ENCODE measurements around the gene MAML2. TPM values are rescaled to one million over a fixed set of nuclear protein-coding genes. Genes with fewer than 3 reads are reported as not detected.

The MAML2 gene
- total and polyA plus RNA-seq, 2 of the 8 experiments (the other 6 are each of a cell fraction or from before 2014, with no cell fraction given): 3.8 to 6.6 TPM

GRCh38 chr11:96295369-96295768 is 47.6 kb downstream of the MAML2 start:
- WGBS, 2 experiments (ENCODE audit: extremely low coverage in 1 of 2, insufficient coverage in 1 of 2, insufficient read length in 1 of 2, insufficient replicate concordance in 2 of 2, low coverage in 1 of 2, low lambda C conversion rate in 2 of 2, missing lambda C conversion rate in 1 of 2): 67% methylated on average over 4 of the region's 4 CpGs; no CpG with 5 or more reads in 1 of the 2 experiments
- H2BK120ac ChIP-seq (replicated peaks; ENCODE audit: low read depth, low read length): no peak overlapping the region
- H3K14ac ChIP-seq (ENCODE audit: insufficient read length): no peak overlapping the region
- no peak overlapping the region for H2BK20ac ChIP-seq (ENCODE audit: low read length)
- H3K23me2 ChIP-seq (ENCODE audit: low read depth, low read length): no peaks in the 10 kb centered on the region
- H3K36me3 ChIP-seq (ENCODE audit: control insufficient read depth in 2 of 4, insufficient read depth in 4 of 4, low read length in 3 of 4): no peaks in the 10 kb centered on the region
- POLR2A ChIA-PET (ENCODE audit: partially characterized antibody): no interaction called here
- CTCF ChIA-PET (ENCODE audit: partially characterized antibody): interaction anchor here (0.7 to 1.2 kb wide), 4 partner anchors 11 to 44 kb away, joined by 3 to 4 read pairs (median 3); no protein-coding TSS in a partner anchor
- no peaks in the 10 kb centered on the region for H3K79me2 ChIP-seq (ENCODE audit: control insufficient read depth in 1 of 2, insufficient read depth in 2 of 2, low read length in 2 of 2)
- H4K8ac ChIP-seq (ENCODE audit: extremely low read depth, insufficient read depth, low read length): no peak overlapping the region
- H3K56ac ChIP-seq (replicated peaks; ENCODE audit: insufficient read length, low read depth, low read length): no peak overlapping the region
- H3K4me2 ChIP-seq (ENCODE audit: insufficient read depth in 1 of 2, low read depth in 2 of 2, low read length in 2 of 2): no peak overlapping the region
- no peak overlapping the region for H3K4ac ChIP-seq (replicated peaks; ENCODE audit: insufficient read length, low read depth, low read length)
- no peak overlapping the region for H2BK5ac ChIP-seq (ENCODE audit: low read depth, low read length)
- peaks cover 0 to 1% (median 0%) of the 10 kb centered on the region in 4 experiments; a peak in 1 of 7 replicates for H3K27me3 ChIP-seq (replicated peaks in 1 of 4; ENCODE audit: control insufficient read depth in 3 of 4, extremely low read depth in 1 of 4, insufficient read depth in 3 of 4, low read length in 3 of 4)
- peaks cover 0 to 3% (median 0%) of the 10 kb centered on the region in 4 experiments; a peak in 2 of 7 replicates for H3K4me1 ChIP-seq (replicated peaks in 1 of 4; ENCODE audit: control insufficient read depth in 3 of 4, insufficient read depth in 4 of 4, low read length in 3 of 4)
- DNase-seq (ENCODE audit: low read depth in 1 of 2, low spot score in 2 of 2) (no peak), FAIRE-seq (no peak)
- no peak overlapping the region for H3K4me3 ChIP-seq (ENCODE audit: extremely low read depth in 1 of 4, insufficient read depth in 2 of 4, low read depth in 3 of 4, low read length in 4 of 4)
- H2AFZ ChIP-seq (ENCODE audit: low read length): no peak overlapping the region
- H3K23ac ChIP-seq (ENCODE audit: insufficient read length): no peak overlapping the region
- H3K9me3 ChIP-seq (ENCODE audit: insufficient read depth in 2 of 2, low read depth in 1 of 2, low read length in 1 of 2): no peaks in the 10 kb centered on the region
- H2BK12ac ChIP-seq (ENCODE audit: low read depth, low read length): no peak overlapping the region
- H4K5ac ChIP-seq (ENCODE audit: insufficient read length, low read depth, low read length): no peak overlapping the region
- no peak overlapping the region for H3K27ac ChIP-seq (ENCODE audit: low read depth, low read length)
- no peak overlapping the region for H3K9ac ChIP-seq (replicated peaks in 1 of 4; ENCODE audit: extremely low read depth in 1 of 4, low read depth in 3 of 4, low read length in 3 of 4)
- H3K18ac ChIP-seq (ENCODE audit: extremely low read depth, low read length): no peak overlapping the region
- no peak overlapping the region for H2AK5ac ChIP-seq (ENCODE audit: low read depth, low read length)
- H4K91ac ChIP-seq (replicated peaks; ENCODE audit: insufficient read length, low read length): no peak overlapping the region
- no peaks in the 10 kb centered on the region for H4K20me1 ChIP-seq (replicated peaks in 1 of 2; ENCODE audit: control insufficient read depth in 1 of 2, insufficient read depth in 2 of 2, low read length in 2 of 2)
- no peak for TF ChIP-seq SIN3A (conservative IDR thresholded peaks at IDR 0.05 in 1 of 2, IDR thresholded peaks at IDR 0.05 in 1 of 2; ENCODE audit: low read depth in 1 of 2, low read length in 2 of 2)
- H2BK15ac ChIP-seq (ENCODE audit: low read length): no peak overlapping the region
- no peaks in the 10 kb centered on the region for H3K79me1 ChIP-seq (ENCODE audit: low read depth, low read length)
